ENCODE measurements around the gene CUBN.

The CUBN gene

GRCh38 chr10:16890691-16891090 lies 238.9 kb downstream of the CUBN start:
- no peak for TF ChIP-seq ZNF274 (IDR thresholded peaks at IDR 0.05; ENCODE audit: low read depth, low read length)
- no peak overlapping the region for H3K4me3 ChIP-seq (ENCODE audit: low read length)

GRCh38 chr10:16887565-16887964 lies 242.0 kb downstream of the CUBN start:
- no peak for TF ChIP-seq ZNF274 (IDR thresholded peaks at IDR 0.05; ENCODE audit: low read depth, low read length)
- no peak overlapping the region for H3K4me3 ChIP-seq (ENCODE audit: low read length)

GRCh38 chr10:16886031-16886430 lies 243.6 kb downstream of the CUBN start:
- TF ChIP-seq ZNF274 (IDR thresholded peaks at IDR 0.05; ENCODE audit: low read depth, low read length): no peak
- no peak overlapping the region for H3K4me3 ChIP-seq (ENCODE audit: low read length)

GRCh38 chr10:16884497-16884896 lies 245.1 kb downstream of the CUBN start:
- no peak overlapping the region for H3K4me3 ChIP-seq (ENCODE audit: low read length)

GRCh38 chr10:16883084-16883483 lies 246.5 kb downstream of the CUBN start:
- no peak for TF ChIP-seq ZNF274 (IDR thresholded peaks at IDR 0.05; ENCODE audit: low read depth, low read length)
- no peak overlapping the region for H3K4me3 ChIP-seq (ENCODE audit: low read length)

More at GRCh38 chr10:16884497-16884896, 245.1 kb downstream of the CUBN start:
- TF ChIP-seq ZNF274 (IDR thresholded peaks at IDR 0.05; ENCODE audit: low read depth, low read length): no peak

GRCh38 chr10:16870331-16870730 lies 259.3 kb downstream of the CUBN start:
- no peak for TF ChIP-seq ZNF274 (IDR thresholded peaks at IDR 0.05; ENCODE audit: low read depth, low read length)

GRCh38 chr10:16867990-16868389 lies 261.6 kb downstream of the CUBN start:
- H3K4me3 ChIP-seq (ENCODE audit: low read length): no peak overlapping the region
- TF ChIP-seq ZNF274 (IDR thresholded peaks at IDR 0.05; ENCODE audit: low read depth, low read length): no peak

More at GRCh38 chr10:16870331-16870730, 259.3 kb downstream of the CUBN start:
- H3K4me3 ChIP-seq (ENCODE audit: low read length): no peak overlapping the region

GRCh38 chr10:16867556-16867955 lies 262.1 kb downstream of the CUBN start:
- TF ChIP-seq ZNF274 (IDR thresholded peaks at IDR 0.05; ENCODE audit: low read depth, low read length): no peak
- no peak overlapping the region for H3K4me3 ChIP-seq (ENCODE audit: low read length)

- TF ChIP-seq ZNF274 (IDR thresholded peaks at IDR 0.05; ENCODE audit: low read depth, low read length): no peak
- H3K4me3 ChIP-seq (ENCODE audit: low read length): no peak overlapping the region
Observed at GRCh38 chr10:16866541-16867275, 262.9 kb downstream of the CUBN start.

GRCh38 chr10:16865766-16866165 lies 263.8 kb downstream of the CUBN start:
- no peak for TF ChIP-seq ZNF274 (IDR thresholded peaks at IDR 0.05; ENCODE audit: low read depth, low read length)
- no peak overlapping the region for H3K4me3 ChIP-seq (ENCODE audit: low read length)

- no peak for TF ChIP-seq ZNF274 (IDR thresholded peaks at IDR 0.05; ENCODE audit: low read depth, low read length)
- no peak overlapping the region for H3K4me3 ChIP-seq (ENCODE audit: low read length)
Observed at GRCh38 chr10:16863766-16864165, 265.8 kb downstream of the CUBN start.

- TF ChIP-seq ZNF274 (IDR thresholded peaks at IDR 0.05; ENCODE audit: low read depth, low read length): no peak
- no peak overlapping the region for H3K4me3 ChIP-seq (ENCODE audit: low read length)
Observed at GRCh38 chr10:16857419-16857818, 272.2 kb downstream of the CUBN start.

GRCh38 chr10:16856567-16856966 lies 273.0 kb downstream of the CUBN start:
- TF ChIP-seq ZNF274 (IDR thresholded peaks at IDR 0.05; ENCODE audit: low read depth, low read length): no peak
- H3K4me3 ChIP-seq (ENCODE audit: low read length): no peak overlapping the region

GRCh38 chr10:16856092-16856491 lies 273.5 kb downstream of the CUBN start:
- no peak for TF ChIP-seq ZNF274 (IDR thresholded peaks at IDR 0.05; ENCODE audit: low read depth, low read length)
- H3K4me3 ChIP-seq (ENCODE audit: low read length): no peak overlapping the region

GRCh38 chr10:16854623-16855022 lies 275.0 kb downstream of the CUBN start:
- H3K4me3 ChIP-seq (ENCODE audit: low read length): no peak overlapping the region
- TF ChIP-seq ZNF274 (IDR thresholded peaks at IDR 0.05; ENCODE audit: low read depth, low read length): no peak

- no peak overlapping the region for H3K4me3 ChIP-seq (ENCODE audit: low read length)
- no peak for TF ChIP-seq ZNF274 (IDR thresholded peaks at IDR 0.05; ENCODE audit: low read depth, low read length)
Observed at GRCh38 chr10:16853809-16854208, 275.8 kb downstream of the CUBN start.

Measured in GM08714 (cell line).